HEK293T (cell line): Measurements from ENCODE around the gene PDLIM1.

Source experiments
- CTCF ChIA-PET: fragments of 350-600 bp; formaldehyde crosslinking; extraction: SDS; loops from one replicate; lab custom pipeline; 2021; ENCODE audit warnings: antibody characterized with exemption, inconsistent platforms; lab: Yijun Ruan, JAX
- POLR2A ChIA-PET: fragments of 350-600 bp; formaldehyde crosslinking; extraction: SDS; loops from one replicate; lab custom pipeline; 2020; ENCODE audit warnings: antibody characterized with exemption, inconsistent platforms; lab: Yijun Ruan, JAX
- DNase-seq: peaks from one replicate; pipeline ENCODE4 v3.0.0; 2012; ENCODE audit warnings: mixed read lengths; ENCODE audit errors: extremely low spot score
- ARNT ChIP-seq: fragments of 450-650 bp; IDR thresholded peaks from 2 replicates; pipeline ENCODE4 v1.6.1; 2017; ENCODE audit warnings: mild to moderate bottlenecking
- BHLHE40 ChIP-seq: fragments of 450-650 bp; IDR thresholded peaks from 2 replicates; pipeline ENCODE4 v1.6.1; 2016; ENCODE audit warnings: mild to moderate bottlenecking, moderate library complexity, borderline replicate concordance
- CTBP1 ChIP-seq: fragments of 450-650 bp; IDR thresholded peaks from 2 replicates; pipeline ENCODE4 v1.6.1; 2016; ENCODE audit warnings: borderline replicate concordance
- ELF4 ChIP-seq: fragments of 450-650 bp; IDR thresholded peaks from 2 replicates; pipeline ENCODE4 v1.6.1; 2017; ENCODE audit warnings: antibody characterized with exemption
- FOXA1 ChIP-seq: fragments of 450-650 bp; IDR thresholded peaks from 2 replicates; pipeline ENCODE4 v1.6.1; 2016; ENCODE audit warnings: mild to moderate bottlenecking
- FOXK2 ChIP-seq: fragments of 450-650 bp; IDR thresholded peaks from 2 replicates; pipeline ENCODE4 v1.6.1; 2016; ENCODE audit warnings: mild to moderate bottlenecking
- FOXM1 ChIP-seq: fragments of 450-650 bp; IDR thresholded peaks from 2 replicates; pipeline ENCODE4 v1.6.1; 2017; ENCODE audit warnings: mild to moderate bottlenecking, borderline replicate concordance
- HDGF ChIP-seq: fragments of 450-650 bp; IDR thresholded peaks from 2 replicates; pipeline ENCODE4 v1.6.1; 2017; ENCODE audit warnings: antibody characterized with exemption, borderline replicate concordance
- L3MBTL2 ChIP-seq: fragments of 450-650 bp; conservative IDR thresholded peaks from 2 replicates; pipeline ENCODE4 v1.6.1; 2016; ENCODE audit warnings: mild to moderate bottlenecking
- LEF1 ChIP-seq: fragments of 450-650 bp; IDR thresholded peaks from 2 replicates; pipeline ENCODE4 v1.6.1; 2017; ENCODE audit warnings: mild to moderate bottlenecking, borderline replicate concordance
- NFRKB ChIP-seq: fragments of 450-650 bp; IDR thresholded peaks from 2 replicates; pipeline ENCODE4 v1.6.1; 2016; ENCODE audit warnings: mild to moderate bottlenecking, moderate library complexity
- SP1 ChIP-seq: fragments of 450-650 bp; IDR thresholded peaks from 2 replicates; pipeline ENCODE4 v1.6.1; 2017
- SUZ12 ChIP-seq: fragments of 450-650 bp; IDR thresholded peaks from 2 replicates; pipeline ENCODE4 v1.6.1; 2016; ENCODE audit warnings: mild to moderate bottlenecking
- TARDBP ChIP-seq: fragments of 450-650 bp; IDR thresholded peaks from 2 replicates; pipeline ENCODE4 v1.6.1; 2016
- ZNF384 ChIP-seq: fragments of 450-650 bp; IDR thresholded peaks from 2 replicates; pipeline ENCODE4 v1.6.1; 2016
- TF ChIP-seq, protein P1 (sequence below): fragments of 450-650 bp; IDR thresholded peaks from 2 replicates; pipeline ENCODE4 v1.6.1; 2016

The PDLIM1 gene

DNA sequence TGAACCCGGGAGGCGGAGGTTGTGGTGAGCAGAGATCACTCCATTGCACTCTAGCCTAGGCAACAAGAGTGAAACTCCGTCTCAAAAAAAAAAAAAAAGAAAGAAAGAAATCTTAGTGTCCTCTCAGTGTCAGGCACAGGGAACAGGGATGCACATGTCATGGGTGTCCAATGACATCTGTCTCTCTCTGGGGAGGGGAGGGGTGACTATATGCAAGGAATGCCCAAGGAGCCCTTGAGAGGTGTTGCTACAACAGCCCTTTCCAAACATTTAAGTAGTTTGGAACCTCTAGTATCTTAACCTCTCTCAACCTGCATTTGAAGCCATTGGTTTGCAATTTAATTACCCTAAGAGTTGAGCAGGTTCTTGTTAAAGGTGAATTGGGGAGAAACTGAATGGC, 28.9 kb downstream of the PDLIM1 start:
- no peak for DNase-seq
- TF ChIP-seq FOXA1: no peak
- TF ChIP-seq, protein P1, sequence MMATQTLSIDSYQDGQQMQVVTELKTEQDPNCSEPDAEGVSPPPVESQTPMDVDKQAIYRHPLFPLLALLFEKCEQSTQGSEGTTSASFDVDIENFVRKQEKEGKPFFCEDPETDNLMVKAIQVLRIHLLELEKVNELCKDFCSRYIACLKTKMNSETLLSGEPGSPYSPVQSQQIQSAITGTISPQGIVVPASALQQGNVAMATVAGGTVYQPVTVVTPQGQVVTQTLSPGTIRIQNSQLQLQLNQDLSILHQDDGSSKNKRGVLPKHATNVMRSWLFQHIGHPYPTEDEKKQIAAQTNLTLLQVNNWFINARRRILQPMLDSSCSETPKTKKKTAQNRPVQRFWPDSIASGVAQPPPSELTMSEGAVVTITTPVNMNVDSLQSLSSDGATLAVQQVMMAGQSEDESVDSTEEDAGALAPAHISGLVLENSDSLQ: no peak
- no peak for TF ChIP-seq L3MBTL2
- POLR2A ChIA-PET: no interaction called here
- CTCF ChIA-PET: no interaction called here

DNA sequence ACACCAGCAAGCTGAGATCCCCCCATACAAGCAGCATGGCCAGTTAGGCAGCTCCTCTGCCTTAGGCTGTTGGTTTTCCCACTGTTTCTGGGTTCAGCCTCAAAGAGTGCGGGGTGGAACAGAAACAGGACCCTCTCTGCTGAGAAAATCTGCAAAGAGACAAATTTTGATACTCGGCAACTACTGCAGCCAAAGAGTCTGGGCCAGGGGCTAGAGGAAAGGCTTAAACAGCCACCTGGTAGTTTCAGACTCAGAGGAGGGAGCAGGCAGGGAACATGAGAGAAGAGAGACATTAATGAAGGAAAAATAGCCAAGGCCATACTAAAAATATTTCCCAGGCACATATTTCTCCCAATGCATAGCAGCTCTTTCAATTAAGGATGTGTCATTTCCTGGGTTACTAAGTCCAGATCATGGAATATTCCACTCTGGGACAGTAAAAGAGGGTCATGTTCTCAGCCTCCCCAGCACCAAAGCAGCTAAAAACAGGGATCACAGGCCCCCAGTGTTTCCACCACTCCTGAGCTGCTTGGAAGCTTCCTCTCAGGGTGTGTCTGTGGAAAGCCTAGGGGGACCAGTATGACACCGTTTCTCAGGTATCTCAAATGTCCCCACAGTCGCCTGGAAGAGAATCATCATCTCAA, 29.8 kb downstream of the PDLIM1 start:
- ChIA-PET POLR2A (no interaction called here), CTCF (interaction anchor here (1.6 kb wide), 1 partner anchor 17 kb away, joined by 3 read pairs; no protein-coding TSS in a partner anchor)
- TF ChIP-seq FOXK2 (no peak), LEF1 (no peak), SP1 (no peak), FOXA1 (no peak), CTBP1 (no peak), L3MBTL2 (no peak), ARNT (no peak)
- DNase-seq: no peak

DNA sequence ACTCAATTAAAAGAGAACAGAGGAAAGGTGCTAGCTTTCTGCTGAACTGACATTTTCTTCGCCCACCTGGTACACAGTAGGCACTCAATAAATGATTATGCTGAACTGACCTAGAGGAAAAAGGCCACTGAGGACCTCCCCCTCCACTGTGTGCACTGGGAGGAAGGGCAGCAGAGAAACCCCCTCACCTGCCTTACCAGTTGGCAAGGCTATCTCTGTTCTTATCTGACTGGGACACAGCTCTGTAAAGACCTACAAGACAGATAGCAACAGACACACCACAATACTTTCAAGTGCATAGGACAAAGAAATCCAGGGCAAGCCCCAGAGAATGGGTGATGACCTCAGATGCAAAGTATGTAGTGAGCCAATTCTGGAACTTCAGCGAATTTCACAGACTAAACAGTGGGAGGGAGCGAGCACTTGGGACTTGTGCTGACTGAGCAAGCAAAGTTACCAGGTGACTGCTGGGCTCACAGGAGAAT, 30.4 kb downstream of the PDLIM1 start:
- no peak for DNase-seq
- TF ChIP-seq HDGF: no peak
- TF ChIP-seq TARDBP: no peak
- no peak for TF ChIP-seq CTBP1
- TF ChIP-seq BHLHE40: no peak
- no peak for TF ChIP-seq L3MBTL2
- no peak for TF ChIP-seq ZNF384
- TF ChIP-seq NFRKB: no peak
- TF ChIP-seq, protein P1: no peak
- no peak for TF ChIP-seq ARNT
- TF ChIP-seq FOXM1: no peak
- no peak for TF ChIP-seq LEF1
- TF ChIP-seq SUZ12: no peak
- ChIA-PET POLR2A (no interaction called here), CTCF (interaction anchor here (1.6 kb wide), 1 partner anchor 17 kb away, joined by 3 read pairs; no protein-coding TSS in a partner anchor)

DNA sequence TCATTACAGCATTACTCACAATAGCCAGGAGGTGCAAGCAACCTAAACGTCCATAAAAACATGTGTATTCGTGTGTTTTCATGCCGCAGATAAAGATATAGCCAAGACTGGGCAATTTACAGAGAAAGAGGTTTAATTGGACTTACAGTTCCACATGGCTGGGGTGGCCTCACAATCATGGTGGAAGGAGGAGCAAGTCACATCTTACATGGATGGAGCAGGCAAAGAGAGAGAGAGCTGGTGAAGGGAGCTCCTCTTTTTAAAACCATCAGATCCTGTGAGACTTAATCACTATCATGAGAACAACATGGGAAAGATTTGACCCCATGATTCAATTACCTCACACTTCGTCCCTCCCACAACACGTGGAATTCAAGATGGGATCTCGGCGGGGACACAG, 33.0 kb downstream of the PDLIM1 start:
- ChIA-PET CTCF (no interaction called here), POLR2A (no interaction called here)
- TF ChIP-seq FOXK2: no peak
- TF ChIP-seq L3MBTL2: no peak
- TF ChIP-seq FOXA1: no peak
- TF ChIP-seq ELF4: no peak
- TF ChIP-seq SUZ12: no peak
- TF ChIP-seq TARDBP: no peak
- TF ChIP-seq, protein P1: no peak
- no peak for TF ChIP-seq HDGF
- TF ChIP-seq NFRKB: no peak
- no peak for TF ChIP-seq LEF1
- DNase-seq: no peak

DNA sequence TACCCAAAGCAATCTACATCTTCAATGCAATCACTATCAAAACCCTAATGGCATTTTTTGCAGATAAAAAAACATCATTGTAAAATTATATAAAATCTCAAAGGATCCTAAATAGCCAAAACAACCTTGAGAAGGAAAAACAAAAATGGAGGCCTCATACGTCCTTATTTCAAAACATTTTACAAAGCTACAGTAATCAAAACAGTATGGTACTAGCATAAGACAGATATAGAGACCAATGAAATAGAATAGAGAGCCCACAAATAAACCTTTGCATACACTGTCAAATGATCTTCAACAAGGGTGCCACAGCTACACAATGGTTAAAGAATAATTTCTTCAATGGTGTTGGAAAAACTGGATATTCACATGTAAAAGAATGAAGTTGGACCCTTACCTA, 34.5 kb downstream of the PDLIM1 start:
- ChIA-PET POLR2A (no interaction called here), CTCF (interaction anchor here (0.6 kb wide), 1 partner anchor 123 kb away, joined by 3 read pairs; no protein-coding TSS in a partner anchor)
- no peak for TF ChIP-seq SUZ12
- TF ChIP-seq TARDBP: no peak
- no peak for TF ChIP-seq FOXK2
- TF ChIP-seq BHLHE40: no peak
- no peak for TF ChIP-seq ARNT
- no peak for DNase-seq

DNA sequence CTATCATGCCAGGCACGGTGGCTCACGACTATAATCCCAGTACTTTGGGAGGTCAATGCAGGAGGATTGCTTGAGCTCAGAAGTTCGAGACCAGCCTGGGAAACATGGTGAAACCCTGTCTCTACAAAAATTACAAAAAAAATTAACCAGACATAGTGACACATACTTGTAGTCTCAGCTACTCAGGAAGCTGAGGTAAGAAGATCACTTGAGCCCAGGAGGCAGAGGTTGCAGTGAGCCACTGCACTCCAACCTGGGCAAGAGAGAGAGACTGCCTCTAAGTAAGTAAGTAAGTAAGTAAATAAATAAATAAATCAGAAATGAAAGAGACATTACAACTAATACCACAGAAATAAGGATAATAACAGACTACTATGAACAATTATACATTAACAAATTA, 36.2 kb downstream of the PDLIM1 start:
- no peak for TF ChIP-seq SUZ12
- TF ChIP-seq, protein P1: no peak
- TF ChIP-seq ARNT: no peak
- no peak for TF ChIP-seq ELF4
- TF ChIP-seq TARDBP: no peak
- TF ChIP-seq CTBP1: no peak
- no peak for TF ChIP-seq ZNF384
- TF ChIP-seq L3MBTL2: no peak
- no peak for TF ChIP-seq FOXM1
- TF ChIP-seq HDGF: no peak
- no peak for DNase-seq
- POLR2A ChIA-PET: no interaction called here
- CTCF ChIA-PET: interaction anchor here (0.6 kb wide), 1 partner anchor 107 kb away, joined by 3 read pairs; no protein-coding TSS in a partner anchor
